Measurements from ENCODE around the gene CEP120. TPM values are rescaled to one million over a fixed set of nuclear protein-coding genes. Genes with fewer than 3 reads are reported as not detected.
"Not testable (repeated sequence)": the region's sequence is repeated elsewhere in the genome, so short reads cannot be mapped to it uniquely, and the experiment has no call there.

The CEP120 gene
- total RNA-seq, 1 donor from 2014 or later, result 11.6 TPM

DNA sequence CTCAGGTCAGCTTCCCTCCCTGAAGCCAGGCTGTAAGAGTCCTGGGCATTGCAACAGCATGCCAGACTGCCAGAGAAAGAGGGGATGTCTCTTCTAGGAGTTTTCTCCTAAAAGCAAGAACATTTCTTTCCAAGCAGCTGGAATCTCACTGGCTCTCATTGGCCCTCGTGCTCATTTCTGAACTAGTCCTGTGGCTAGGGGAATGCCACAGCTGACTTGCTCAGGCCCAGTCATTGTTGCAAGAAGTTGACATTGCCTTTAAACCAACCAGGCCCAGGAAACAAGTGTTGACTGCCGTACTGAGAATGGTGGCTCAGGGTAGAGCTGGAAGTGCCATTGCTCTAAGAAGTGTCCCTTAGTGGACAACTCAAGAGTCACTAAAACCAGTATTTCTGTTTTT lies 15.0 kb upstream of the CEP120 start:
- H3K4me1 ChIP-seq, result no peaks in the 10 kb centered on the region
- no peaks in the 10 kb centered on the region for H3K36me3 ChIP-seq
- no peaks in the 10 kb centered on the region for H3K27me3 ChIP-seq
- TF ChIP-seq, protein P1, sequence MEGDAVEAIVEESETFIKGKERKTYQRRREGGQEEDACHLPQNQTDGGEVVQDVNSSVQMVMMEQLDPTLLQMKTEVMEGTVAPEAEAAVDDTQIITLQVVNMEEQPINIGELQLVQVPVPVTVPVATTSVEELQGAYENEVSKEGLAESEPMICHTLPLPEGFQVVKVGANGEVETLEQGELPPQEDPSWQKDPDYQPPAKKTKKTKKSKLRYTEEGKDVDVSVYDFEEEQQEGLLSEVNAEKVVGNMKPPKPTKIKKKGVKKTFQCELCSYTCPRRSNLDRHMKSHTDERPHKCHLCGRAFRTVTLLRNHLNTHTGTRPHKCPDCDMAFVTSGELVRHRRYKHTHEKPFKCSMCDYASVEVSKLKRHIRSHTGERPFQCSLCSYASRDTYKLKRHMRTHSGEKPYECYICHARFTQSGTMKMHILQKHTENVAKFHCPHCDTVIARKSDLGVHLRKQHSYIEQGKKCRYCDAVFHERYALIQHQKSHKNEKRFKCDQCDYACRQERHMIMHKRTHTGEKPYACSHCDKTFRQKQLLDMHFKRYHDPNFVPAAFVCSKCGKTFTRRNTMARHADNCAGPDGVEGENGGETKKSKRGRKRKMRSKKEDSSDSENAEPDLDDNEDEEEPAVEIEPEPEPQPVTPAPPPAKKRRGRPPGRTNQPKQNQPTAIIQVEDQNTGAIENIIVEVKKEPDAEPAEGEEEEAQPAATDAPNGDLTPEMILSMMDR (IDR thresholded peaks at IDR 0.05), result no peak
- no peaks in the 10 kb centered on the region for H3K9me3 ChIP-seq
- no peak overlapping the region for H3K27ac ChIP-seq
- intact Hi-C loops (cut with DNase I), result no loop called here
- H3K4me3 ChIP-seq, result no peak overlapping the region
- no peak for DNase-seq (ENCODE audit: low spot score in 2 of 2)

DNA sequence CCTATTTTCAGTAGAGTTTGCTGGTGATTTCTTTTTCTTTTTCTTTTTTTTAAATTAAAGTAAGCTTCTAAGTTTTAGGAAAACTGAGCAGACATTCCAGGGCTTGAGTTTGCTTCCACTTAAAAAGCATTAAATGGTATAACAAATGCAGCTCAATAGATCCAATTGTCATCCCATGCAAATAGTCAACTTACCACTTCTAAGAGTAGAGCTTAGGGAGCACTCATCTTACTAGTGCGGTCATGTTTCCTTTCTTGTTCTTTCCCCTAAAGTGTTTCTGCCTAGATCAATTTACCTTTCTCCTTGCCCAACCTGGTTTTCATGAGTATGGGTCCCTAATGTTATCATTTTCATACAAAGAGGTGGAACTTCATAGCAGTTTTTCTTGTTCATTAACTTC lies 13.0 kb upstream of the CEP120 start:
- Histone ChIP-seq H3K4me1 (no peaks in the 10 kb centered on the region), H3K27me3 (no peaks in the 10 kb centered on the region), H3K36me3 (no peaks in the 10 kb centered on the region), H3K4me3 (no peak overlapping the region), H3K9me3 (no peaks in the 10 kb centered on the region), H3K27ac (no peak overlapping the region)
- no peak for DNase-seq (ENCODE audit: low spot score in 2 of 2)
- TF ChIP-seq, protein P1 (IDR thresholded peaks at IDR 0.05), result no peak
- intact Hi-C loops (cut with DNase I), result no loop called here

GRCh38 chr5:123434796-123435195 lies 11.6 kb upstream of the CEP120 start:
- no peaks in the 10 kb centered on the region for H3K4me1 ChIP-seq
- no peaks in the 10 kb centered on the region for H3K9me3 ChIP-seq
- no peak for DNase-seq (ENCODE audit: low spot score in 2 of 2)
- no peaks in the 10 kb centered on the region for H3K27me3 ChIP-seq
- H3K27ac ChIP-seq, result no peak overlapping the region
- no peaks in the 10 kb centered on the region for H3K36me3 ChIP-seq
- TF ChIP-seq, protein P1 (IDR thresholded peaks at IDR 0.05), result no peak
- intact Hi-C loops (cut with DNase I), result no loop called here
- H3K4me3 ChIP-seq, result no peak overlapping the region

- H3K27ac ChIP-seq, result no peak overlapping the region
- H3K4me3 ChIP-seq, result no peak overlapping the region
- TF ChIP-seq, protein P1 (IDR thresholded peaks at IDR 0.05), result no peak
- no peaks in the 10 kb centered on the region for H3K27me3 ChIP-seq
- H3K9me3 ChIP-seq, result no peaks in the 10 kb centered on the region
- no peaks in the 10 kb centered on the region for H3K36me3 ChIP-seq
- DNase-seq (ENCODE audit: low spot score in 2 of 2), result no peak
- intact Hi-C loops (cut with DNase I), result no loop called here
- no peaks in the 10 kb centered on the region for H3K4me1 ChIP-seq
Measured at GRCh38 chr5:123433596-123433995, 10.4 kb upstream of the CEP120 start.

- H3K36me3 ChIP-seq; DNase-seq (ENCODE audit: low spot score in 2 of 2); H3K27ac ChIP-seq; H3K4me3 ChIP-seq; H3K4me1 ChIP-seq; H3K27me3 ChIP-seq; H3K9me3 ChIP-seq; intact Hi-C loops (cut with DNase I): not testable (repeated sequence)
Measured at GRCh38 chr5:123430441-123430840, 7.2 kb upstream of the CEP120 start.

DNA sequence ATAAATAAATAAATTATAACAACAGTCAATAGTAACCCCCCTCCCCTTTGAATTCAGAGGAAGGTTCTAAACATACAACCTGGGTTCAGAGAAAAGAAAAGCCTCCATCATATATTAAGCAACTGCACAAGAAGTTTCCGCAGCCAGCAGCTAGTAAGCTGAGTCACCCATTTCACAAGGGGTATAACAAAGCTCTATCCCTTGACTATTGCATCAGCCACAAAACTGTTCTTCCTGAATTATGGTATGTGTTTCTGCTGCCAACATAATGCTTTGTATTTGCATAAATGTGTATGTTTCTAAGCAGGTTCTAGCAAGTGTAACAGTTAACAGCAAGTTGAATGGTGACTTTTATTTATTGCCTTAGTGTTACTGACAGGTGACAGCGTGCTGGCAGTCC lies 6.8 kb upstream of the CEP120 start:
- no peak overlapping the region for H3K4me3 ChIP-seq
- H3K4me1 ChIP-seq, result no peaks in the 10 kb centered on the region
- no peak for DNase-seq (ENCODE audit: low spot score in 2 of 2)
- H3K36me3 ChIP-seq, result no peaks in the 10 kb centered on the region
- no peaks in the 10 kb centered on the region for H3K27me3 ChIP-seq
- intact Hi-C loops (cut with DNase I), result no loop called here
- no peak overlapping the region for H3K27ac ChIP-seq
- no peaks in the 10 kb centered on the region for H3K9me3 ChIP-seq
- TF ChIP-seq, protein P1 (IDR thresholded peaks at IDR 0.05), result no peak
